ENCODE data around the gene TBC1D22A.

Gene TBC1D22A

DNA sequence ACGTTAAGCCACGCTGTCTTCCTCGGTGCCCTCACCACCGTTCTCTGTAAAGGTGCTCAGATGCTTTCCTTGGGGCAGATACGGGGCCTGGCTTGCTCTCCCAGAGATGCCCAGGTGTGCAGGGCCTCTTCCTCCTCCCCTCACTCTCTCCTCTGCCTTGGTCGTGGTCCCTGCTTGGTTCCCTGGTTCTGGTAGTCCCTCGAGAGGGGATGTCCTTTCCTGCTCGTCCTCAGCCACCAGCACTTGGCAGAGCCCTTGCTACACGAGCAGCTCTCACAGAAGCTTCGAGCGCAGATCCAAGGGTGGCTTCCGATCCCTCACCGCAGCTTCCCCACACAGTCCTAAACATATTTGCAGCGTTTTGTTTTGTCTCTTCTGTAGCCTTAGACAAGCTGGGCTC is 298.8 kb downstream of the TBC1D22A start:
- DNase-seq (ENCODE audit: low read depth in 2 of 2): no peak
- no peak overlapping the region for H3K4me3 ChIP-seq (replicated peaks in 1 of 2; ENCODE audit: low read depth in 2 of 2, low read length in 2 of 2)
- TF ChIP-seq, protein P1, sequence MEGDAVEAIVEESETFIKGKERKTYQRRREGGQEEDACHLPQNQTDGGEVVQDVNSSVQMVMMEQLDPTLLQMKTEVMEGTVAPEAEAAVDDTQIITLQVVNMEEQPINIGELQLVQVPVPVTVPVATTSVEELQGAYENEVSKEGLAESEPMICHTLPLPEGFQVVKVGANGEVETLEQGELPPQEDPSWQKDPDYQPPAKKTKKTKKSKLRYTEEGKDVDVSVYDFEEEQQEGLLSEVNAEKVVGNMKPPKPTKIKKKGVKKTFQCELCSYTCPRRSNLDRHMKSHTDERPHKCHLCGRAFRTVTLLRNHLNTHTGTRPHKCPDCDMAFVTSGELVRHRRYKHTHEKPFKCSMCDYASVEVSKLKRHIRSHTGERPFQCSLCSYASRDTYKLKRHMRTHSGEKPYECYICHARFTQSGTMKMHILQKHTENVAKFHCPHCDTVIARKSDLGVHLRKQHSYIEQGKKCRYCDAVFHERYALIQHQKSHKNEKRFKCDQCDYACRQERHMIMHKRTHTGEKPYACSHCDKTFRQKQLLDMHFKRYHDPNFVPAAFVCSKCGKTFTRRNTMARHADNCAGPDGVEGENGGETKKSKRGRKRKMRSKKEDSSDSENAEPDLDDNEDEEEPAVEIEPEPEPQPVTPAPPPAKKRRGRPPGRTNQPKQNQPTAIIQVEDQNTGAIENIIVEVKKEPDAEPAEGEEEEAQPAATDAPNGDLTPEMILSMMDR (IDR thresholded peaks at IDR 0.05; ENCODE audit: low read depth, low read length): no peak

- DNase-seq (ENCODE audit: low read depth in 2 of 2): no peak
- no peak overlapping the region for H3K4me3 ChIP-seq (replicated peaks in 1 of 2; ENCODE audit: low read depth in 2 of 2, low read length in 2 of 2)
- TF ChIP-seq, protein P1 (IDR thresholded peaks at IDR 0.05; ENCODE audit: low read depth, low read length): no peak
Observed at GRCh38 chr22:47062126-47062525, 299.7 kb downstream of the TBC1D22A start.

- DNase-seq (ENCODE audit: low read depth in 2 of 2): no peak
- TF ChIP-seq, protein P1 (IDR thresholded peaks at IDR 0.05; ENCODE audit: low read depth, low read length): no peak
- H3K4me3 ChIP-seq (replicated peaks in 1 of 2; ENCODE audit: low read depth in 2 of 2, low read length in 2 of 2): no peak overlapping the region
Observed at GRCh38 chr22:47063071-47063509, 300.6 kb downstream of the TBC1D22A start.

GRCh38 chr22:47063606-47064005 is 301.2 kb downstream of the TBC1D22A start:
- TF ChIP-seq, protein P1 (IDR thresholded peaks at IDR 0.05; ENCODE audit: low read depth, low read length): no peak
- DNase-seq (ENCODE audit: low read depth in 2 of 2): no peak
- H3K4me3 ChIP-seq (replicated peaks in 1 of 2; ENCODE audit: low read depth in 2 of 2, low read length in 2 of 2): no peak overlapping the region

DNA sequence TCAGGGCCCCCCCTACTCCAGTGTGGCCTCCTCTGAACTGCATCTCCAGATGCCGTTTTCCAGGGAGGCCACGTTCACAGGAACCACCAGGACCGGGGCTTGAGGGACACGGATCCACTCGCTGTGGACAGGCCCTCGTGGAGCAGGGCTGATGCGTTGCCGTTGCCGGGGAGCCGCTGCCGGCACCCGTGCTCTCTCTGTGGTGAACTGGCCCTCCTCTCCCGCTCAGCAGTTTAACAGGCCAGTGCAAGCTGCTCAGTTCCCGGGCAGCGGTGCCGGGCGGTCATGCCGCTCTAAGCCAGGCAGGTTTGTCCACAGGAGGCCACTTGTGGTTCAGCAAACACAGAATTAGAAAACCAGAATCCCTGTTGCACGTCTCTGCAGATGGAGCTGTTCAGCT is 301.6 kb downstream of the TBC1D22A start:
- TF ChIP-seq, protein P1 (IDR thresholded peaks at IDR 0.05; ENCODE audit: low read depth, low read length): no peak
- DNase-seq (ENCODE audit: low read depth in 2 of 2): no peak
- H3K4me3 ChIP-seq (replicated peaks in 1 of 2; ENCODE audit: low read depth in 2 of 2, low read length in 2 of 2): no peak overlapping the region

GRCh38 chr22:47064416-47064815 is 302.0 kb downstream of the TBC1D22A start:
- no peak for DNase-seq (ENCODE audit: low read depth in 2 of 2)
- no peak overlapping the region for H3K4me3 ChIP-seq (replicated peaks in 1 of 2; ENCODE audit: low read depth in 2 of 2, low read length in 2 of 2)
- TF ChIP-seq, protein P1 (IDR thresholded peaks at IDR 0.05; ENCODE audit: low read depth, low read length): no peak
